ENCODE results near the gene ANKRD40. TPM values are rescaled to one million over a fixed set of nuclear protein-coding genes. Genes with fewer than 3 reads are reported as not detected.

ANKRD40 gene
- total RNA-seq, 1 experiment from 2014 or later = 72.0 TPM

DNA sequence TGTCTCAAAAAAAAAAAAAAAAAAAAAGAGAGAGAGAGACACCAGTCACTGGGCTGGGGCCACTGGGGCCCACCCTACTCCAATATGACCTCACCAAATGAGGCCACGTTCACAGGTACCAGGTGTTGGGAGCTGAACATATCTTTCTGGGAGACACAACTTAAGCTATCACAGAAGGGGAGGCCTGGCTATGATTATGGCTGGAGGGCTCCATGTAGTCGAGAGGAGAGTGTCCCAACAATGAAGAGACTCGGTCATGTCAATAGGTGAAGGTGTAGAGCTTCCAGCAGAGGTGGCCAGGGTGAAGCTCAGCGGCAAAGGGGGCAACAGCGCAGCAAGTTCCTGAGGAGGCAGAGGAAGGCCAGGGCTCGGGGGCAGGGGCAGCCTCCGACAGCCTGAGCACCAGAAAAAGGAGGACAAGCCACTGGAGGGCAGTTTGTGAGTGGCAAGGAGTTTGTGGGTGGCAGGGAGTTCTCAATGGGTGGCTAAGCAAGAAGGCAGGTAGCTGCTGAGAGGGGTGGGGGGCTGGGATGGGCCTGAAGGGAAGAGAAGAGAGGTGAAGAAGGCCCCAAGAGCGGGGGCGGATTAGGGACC is 45.0 kb downstream of the ANKRD40 start:
- Histone ChIP-seq H3K9me2 (ENCODE audit: insufficient read depth) (no peaks in the 10 kb centered on the region), H4K20me1 (ENCODE audit: insufficient read depth) (no peaks in the 10 kb centered on the region), H3K27ac (ENCODE audit: low read depth, low read length) (peak overlapping the region; percentile 96), H2AFZ (ENCODE audit: low read depth, low read length, poor library complexity, severe bottlenecking) (no peak overlapping the region), H3K79me2 (ENCODE audit: insufficient read depth, low read length) (no peaks in the 10 kb centered on the region), H3K4me3 (replicated peaks in 1 of 2; ENCODE audit: low read depth in 1 of 2, low read length in 2 of 2) (no peak overlapping the region), H3K27me3 (ENCODE audit: insufficient read depth, low read length) (no peaks in the 10 kb centered on the region), H3K4me1 (ENCODE audit: control insufficient read depth in 1 of 2, insufficient read depth in 2 of 2, low read length in 2 of 2) (peaks cover 59 to 91% of the 10 kb centered on the region in 2 experiments), H3K36me3 (ENCODE audit: control insufficient read depth in 1 of 2, insufficient read depth in 2 of 2, low read length in 2 of 2) (no peaks in the 10 kb centered on the region), H3K9ac (ENCODE audit: low read length) (peak overlapping the region; percentile 52), H3K9me3 (ENCODE audit: control insufficient read depth in 1 of 2, insufficient read depth in 1 of 2, low read depth in 1 of 2, low read length in 2 of 2) (no peaks in the 10 kb centered on the region), H3K4me2 (ENCODE audit: low read length) (peak overlapping the region; percentile 79)
- ChIA-PET CTCF (interaction anchor here (1.0 to 1.8 kb wide), 3 partner anchors 12 to 32 kb away, joined by 3 to 5 read pairs (median 4); no protein-coding TSS in a partner anchor), POLR2A (interaction anchor here (1.0 to 6.0 kb wide), 9 partner anchors 7 to 120 kb away, joined by 3 to 59 read pairs (median 7); no protein-coding TSS in a partner anchor), RAD21 (ENCODE audit: low non-redundant PET in 1 of 2, low total read pairs in 2 of 2, uncharacterized antibody in 2 of 2, unreplicated experiment in 2 of 2) (interaction anchor here (0.5 to 1.7 kb wide), 4 partner anchors 16 to 32 kb away, joined by 3 to 7 read pairs (median 4); no protein-coding TSS in a partner anchor)
- DNase-seq (ENCODE audit: low read depth, low spot score) = no peak
- BruUV-seq (replicated peaks) = no TSS peak
- TF ChIP-seq POLR2AphosphoS5 (IDR thresholded peaks at IDR 0.05; ENCODE audit: low read depth, low read length) (peak; percentile 12; the same call in 1 of the 2 replicates), EZH2 (IDR thresholded peaks at IDR 0.05) (no peak)
- intact Hi-C loops (cut with micrococcal nuclease) = no loop called here
- ATAC-seq = no peak

DNA sequence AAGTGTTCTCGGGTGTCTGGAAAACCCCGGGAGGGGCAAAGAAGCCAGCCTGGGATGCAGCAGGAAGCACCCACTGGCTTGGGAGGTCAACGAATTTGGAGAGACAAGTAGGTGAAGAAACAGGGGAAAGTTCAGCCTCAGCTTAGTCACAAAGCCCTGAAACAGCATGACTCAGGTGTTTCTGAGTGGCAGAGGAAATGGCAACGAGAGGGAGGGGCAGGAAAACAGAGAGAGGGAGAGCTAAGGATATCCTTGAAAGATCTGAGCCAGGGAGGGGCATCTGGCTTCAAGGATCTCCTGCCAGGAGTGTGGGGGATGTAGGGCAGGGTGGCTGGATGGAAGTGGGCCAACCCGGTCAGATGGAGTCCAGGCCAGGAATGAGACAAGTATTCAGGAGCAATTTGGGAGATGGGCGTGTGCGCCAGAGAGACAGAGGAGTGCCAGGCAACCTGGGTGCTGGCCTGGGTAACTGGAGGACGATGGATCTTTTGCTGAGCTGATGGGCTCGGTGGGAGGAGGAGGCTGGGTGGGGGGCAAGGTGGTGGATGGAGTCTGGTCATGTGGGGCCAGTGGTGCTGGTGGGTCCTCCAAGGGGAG is 45.8 kb downstream of the ANKRD40 start:
- ChIA-PET RAD21 (ENCODE audit: low non-redundant PET in 1 of 2, low total read pairs in 2 of 2, uncharacterized antibody in 2 of 2, unreplicated experiment in 2 of 2) (interaction anchor here (0.6 to 1.7 kb wide), 5 partner anchors 23 to 222 kb away, joined by 3 to 7 read pairs (median 3); no protein-coding TSS in a partner anchor), CTCF (interaction anchor here (0.8 to 2.3 kb wide), 11 partner anchors 13 to 102 kb away, joined by 3 to 13 read pairs (median 4); no protein-coding TSS in a partner anchor), POLR2A (interaction anchor here (1.0 to 6.0 kb wide), 11 partner anchors 8 to 119 kb away, joined by 3 to 59 read pairs (median 7); partner anchors contain the start of gene CACNA1G)
- Histone ChIP-seq H3K9ac (ENCODE audit: low read length) (peak overlapping the region; percentile 52), H3K9me3 (ENCODE audit: control insufficient read depth in 1 of 2, insufficient read depth in 1 of 2, low read depth in 1 of 2, low read length in 2 of 2) (no peaks in the 10 kb centered on the region), H3K36me3 (ENCODE audit: control insufficient read depth in 1 of 2, insufficient read depth in 2 of 2, low read length in 2 of 2) (no peaks in the 10 kb centered on the region), H3K4me3 (replicated peaks in 1 of 2; ENCODE audit: low read depth in 1 of 2, low read length in 2 of 2) (peak overlapping the region; percentile 19 to 44), H3K9me2 (ENCODE audit: insufficient read depth) (no peaks in the 10 kb centered on the region), H4K20me1 (ENCODE audit: insufficient read depth) (no peaks in the 10 kb centered on the region), H3K4me2 (ENCODE audit: low read length) (peak overlapping the region; percentile 79), H2AFZ (ENCODE audit: low read depth, low read length, poor library complexity, severe bottlenecking) (no peak overlapping the region), H3K4me1 (ENCODE audit: control insufficient read depth in 1 of 2, insufficient read depth in 2 of 2, low read length in 2 of 2) (peaks cover 61 to 91% of the 10 kb centered on the region in 2 experiments), H3K79me2 (ENCODE audit: insufficient read depth, low read length) (no peaks in the 10 kb centered on the region), H3K27ac (ENCODE audit: low read depth, low read length) (peak overlapping the region; percentile 96), H3K27me3 (ENCODE audit: insufficient read depth, low read length) (no peaks in the 10 kb centered on the region)
- intact Hi-C loops (cut with micrococcal nuclease) = loop anchor here (2.0 kb wide), 1 partner anchor 19 kb away; no protein-coding TSS in a partner anchor
- ATAC-seq = peak; percentile 82
- BruUV-seq (replicated peaks) = no TSS peak
- peak; percentile 92 for DNase-seq (ENCODE audit: low read depth, low spot score)
- peak; percentile 98 for TF ChIP-seq SP1 (IDR thresholded peaks at IDR 0.05; ENCODE audit: low read depth)
- no peak for TF ChIP-seq SIN3A (IDR thresholded peaks at IDR 0.05; ENCODE audit: low read depth)
- TF ChIP-seq SRF (IDR thresholded peaks at IDR 0.05; ENCODE audit: low read depth) = no peak
- TF ChIP-seq, protein P1, sequence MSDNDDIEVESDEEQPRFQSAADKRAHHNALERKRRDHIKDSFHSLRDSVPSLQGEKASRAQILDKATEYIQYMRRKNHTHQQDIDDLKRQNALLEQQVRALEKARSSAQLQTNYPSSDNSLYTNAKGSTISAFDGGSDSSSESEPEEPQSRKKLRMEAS (IDR thresholded peaks at IDR 0.05) = peak; percentile 79; the same call in 1 of the 2 replicates
- TF ChIP-seq, protein P2, sequence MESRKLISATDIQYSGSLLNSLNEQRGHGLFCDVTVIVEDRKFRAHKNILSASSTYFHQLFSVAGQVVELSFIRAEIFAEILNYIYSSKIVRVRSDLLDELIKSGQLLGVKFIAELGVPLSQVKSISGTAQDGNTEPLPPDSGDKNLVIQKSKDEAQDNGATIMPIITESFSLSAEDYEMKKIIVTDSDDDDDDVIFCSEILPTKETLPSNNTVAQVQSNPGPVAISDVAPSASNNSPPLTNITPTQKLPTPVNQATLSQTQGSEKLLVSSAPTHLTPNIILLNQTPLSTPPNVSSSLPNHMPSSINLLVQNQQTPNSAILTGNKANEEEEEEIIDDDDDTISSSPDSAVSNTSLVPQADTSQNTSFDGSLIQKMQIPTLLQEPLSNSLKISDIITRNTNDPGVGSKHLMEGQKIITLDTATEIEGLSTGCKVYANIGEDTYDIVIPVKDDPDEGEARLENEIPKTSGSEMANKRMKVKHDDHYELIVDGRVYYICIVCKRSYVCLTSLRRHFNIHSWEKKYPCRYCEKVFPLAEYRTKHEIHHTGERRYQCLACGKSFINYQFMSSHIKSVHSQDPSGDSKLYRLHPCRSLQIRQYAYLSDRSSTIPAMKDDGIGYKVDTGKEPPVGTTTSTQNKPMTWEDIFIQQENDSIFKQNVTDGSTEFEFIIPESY (IDR thresholded peaks at IDR 0.05; ENCODE audit: extremely low read depth, insufficient replicate concordance, low read length) = peak; percentile 19
- TF ChIP-seq TCF7L2 (IDR thresholded peaks at IDR 0.05; ENCODE audit: borderline replicate concordance, extremely low read depth, insufficient read depth, insufficient read length) = peak; percentile 98
- TF ChIP-seq EGR1 (IDR thresholded peaks at IDR 0.05; ENCODE audit: low read depth) = no peak
- TF ChIP-seq FOSL1 (IDR thresholded peaks at IDR 0.05; ENCODE audit: low read depth) = no peak; the same call in 1 of the 2 replicates
- TF ChIP-seq ELF1 (IDR thresholded peaks at IDR 0.05; ENCODE audit: borderline replicate concordance, low read depth) = no peak
- peak; percentile 95 for TF ChIP-seq CBX3 (IDR thresholded peaks at IDR 0.05; ENCODE audit: low read depth)
- no peak for TF ChIP-seq ZFX (IDR thresholded peaks at IDR 0.05)
- peak; percentile 75 for TF ChIP-seq YY1 (IDR thresholded peaks at IDR 0.05; ENCODE audit: extremely low read depth, insufficient replicate concordance, low read depth, low read length)
- no peak for TF ChIP-seq EZH2phosphoT487 (IDR thresholded peaks at IDR 0.05; ENCODE audit: borderline replicate concordance)
- TF ChIP-seq POLR2AphosphoS5 (IDR thresholded peaks at IDR 0.05; ENCODE audit: low read depth, low read length) = peak; percentile 84
- no peak for TF ChIP-seq EZH2 (IDR thresholded peaks at IDR 0.05)
